Measurements from ENCODE around the gene GPC5.

GPC5 gene

DNA sequence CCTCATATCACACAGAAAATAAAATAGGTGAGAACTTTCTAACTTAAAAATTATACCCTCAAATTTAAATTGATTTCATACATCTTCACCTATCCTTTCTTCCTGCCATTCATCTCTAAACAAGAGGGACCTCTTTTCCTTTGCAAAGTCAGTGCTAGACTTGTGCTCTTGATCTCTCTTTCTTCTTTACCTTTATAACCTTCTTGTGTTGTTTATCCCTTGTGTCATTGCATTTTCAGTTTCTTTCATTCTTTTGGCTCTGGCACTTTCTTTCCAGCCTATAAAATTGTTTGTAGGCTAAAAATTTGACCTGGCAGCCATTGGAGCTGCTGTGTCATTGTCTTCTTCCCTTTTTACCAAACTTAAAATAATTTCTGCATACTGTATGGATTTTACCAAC is 190.1 kb downstream of the GPC5 start:
- no peak for DNase-seq

GRCh38 chr13:91592056-91593014 is 193.9 kb downstream of the GPC5 start:
- no peak for DNase-seq

DNA sequence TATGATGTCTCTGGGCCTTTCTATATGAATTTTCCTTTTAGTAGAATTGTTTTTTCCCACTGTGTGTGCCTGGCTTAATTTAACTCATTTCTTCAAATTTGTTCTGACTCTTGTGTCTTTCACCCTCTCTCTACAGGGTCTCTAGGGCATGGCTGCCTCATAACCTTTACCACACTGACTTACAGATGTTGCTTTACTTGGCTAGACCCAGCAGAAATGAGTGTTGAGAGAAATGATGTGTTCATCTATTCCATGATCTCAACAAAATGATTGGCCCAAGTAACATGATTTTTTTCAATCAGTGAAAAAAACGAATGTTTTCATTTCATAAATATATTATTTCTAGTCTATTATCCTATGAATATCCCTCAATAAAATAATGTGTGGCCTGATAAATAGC is 195.0 kb downstream of the GPC5 start:
- no peak for DNase-seq

- DNase-seq, result no peak
Measured at GRCh38 chr13:91594061-91594460, 195.6 kb downstream of the GPC5 start.

GRCh38 chr13:91595677-91596076 is 197.3 kb downstream of the GPC5 start:
- DNase-seq, result no peak

DNA sequence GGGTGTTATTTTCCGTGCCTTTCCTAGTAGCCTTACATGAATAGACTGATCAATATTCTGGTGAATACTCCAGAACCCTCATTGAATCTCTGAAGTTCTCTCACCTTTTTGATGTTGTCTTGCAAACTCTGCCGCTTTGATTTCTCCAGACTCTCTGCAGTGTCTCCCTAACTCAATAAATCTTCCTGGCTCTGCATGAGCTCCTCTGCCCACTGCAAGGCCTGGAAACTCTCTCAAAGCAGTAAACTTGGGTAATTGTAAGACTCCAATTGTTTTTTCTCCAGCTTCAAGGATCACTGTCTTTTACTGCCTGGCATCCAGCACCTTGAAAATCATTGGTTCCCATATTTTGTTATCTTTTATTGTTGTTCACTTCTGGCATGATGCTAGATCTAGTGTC is 198.4 kb downstream of the GPC5 start:
- DNase-seq, result no peak

DNA sequence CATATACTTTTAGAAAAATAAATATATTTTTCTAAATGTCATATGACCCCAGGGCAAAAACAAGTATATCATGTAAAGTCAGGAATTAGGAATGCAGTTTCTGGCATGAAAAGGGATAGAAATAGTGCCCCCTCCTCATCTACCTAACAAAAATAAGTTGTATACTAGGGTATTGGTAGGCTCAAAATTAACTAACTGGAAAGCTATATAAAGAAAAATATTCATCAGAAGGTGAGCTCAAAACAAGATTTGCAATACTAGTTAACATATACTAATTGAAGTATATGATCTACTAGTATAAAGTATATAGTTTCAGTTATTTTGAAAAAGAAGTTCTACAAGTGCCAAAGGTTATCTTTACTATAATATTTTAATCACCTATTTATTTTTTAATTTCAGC is 200.2 kb downstream of the GPC5 start:
- no peak for DNase-seq

GRCh38 chr13:91601273-91601672 is 202.9 kb downstream of the GPC5 start:
- DNase-seq, result no peak

DNA sequence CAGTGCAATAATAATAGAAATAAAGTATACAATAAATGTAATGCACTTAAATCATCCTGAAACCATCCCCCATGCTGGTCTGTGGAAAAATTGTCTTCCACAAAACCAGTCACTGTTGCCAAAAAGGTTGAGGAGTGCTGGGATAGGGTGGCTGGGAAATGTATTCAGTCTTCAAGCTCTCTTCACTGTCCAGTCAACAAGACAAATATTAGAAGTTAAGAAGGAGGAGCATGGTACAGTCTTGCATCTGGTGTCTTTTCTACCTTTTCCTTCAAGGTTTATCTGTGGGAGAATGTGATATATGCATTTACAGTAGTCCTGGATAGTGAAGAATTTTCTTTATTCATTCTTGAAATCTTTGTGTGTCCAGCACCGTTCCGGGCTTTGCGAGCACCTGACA is 203.4 kb downstream of the GPC5 start:
- DNase-seq, result no peak

DNA sequence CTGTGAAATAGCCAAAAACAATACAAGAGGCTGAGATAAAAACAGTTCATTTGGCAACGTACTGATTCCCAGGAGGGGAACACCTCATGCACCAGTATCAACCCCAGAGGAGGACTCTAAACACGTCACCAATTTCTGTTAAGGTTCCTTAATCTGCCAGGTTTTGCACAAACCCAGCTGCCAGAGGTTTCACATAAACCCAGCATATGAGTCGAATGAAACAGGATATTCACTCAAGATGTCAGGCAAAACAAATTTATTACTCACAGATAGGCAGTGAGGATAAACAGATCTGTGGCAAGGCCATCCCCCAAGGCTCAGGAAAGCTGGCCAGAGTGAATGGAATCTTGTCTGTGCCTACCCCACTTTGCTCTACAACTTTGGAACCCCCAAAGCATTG is 210.9 kb downstream of the GPC5 start:
- no peak for DNase-seq

- no peak for DNase-seq
Measured at GRCh38 chr13:91618315-91618714, 219.9 kb downstream of the GPC5 start.

DNA sequence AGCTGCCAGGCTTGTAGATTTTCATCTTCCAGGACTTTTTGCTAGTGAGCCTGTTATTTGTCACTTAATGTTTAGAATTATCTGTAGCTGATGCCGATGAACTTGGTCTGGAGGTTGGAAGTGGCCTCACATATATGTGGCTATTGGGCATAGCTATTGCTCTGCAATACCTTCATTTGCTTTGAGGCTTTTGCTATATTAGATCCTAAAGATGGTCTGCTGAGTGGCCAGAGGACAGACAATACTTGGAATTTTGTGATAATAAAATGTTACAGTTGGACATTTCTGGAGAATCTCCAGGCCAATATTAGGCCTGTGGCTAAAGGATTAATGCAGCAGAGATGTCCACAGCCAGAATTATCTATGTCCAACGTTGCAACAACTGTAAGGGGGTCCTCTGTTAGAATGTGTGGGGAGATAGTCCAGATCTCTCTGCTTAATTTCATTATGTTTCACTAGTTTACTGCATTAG is 222.3 kb downstream of the GPC5 start:
- DNase-seq, result no peak

GRCh38 chr13:91621161-91621560 is 222.7 kb downstream of the GPC5 start:
- no peak for DNase-seq

GRCh38 chr13:91621963-91622362 is 223.5 kb downstream of the GPC5 start:
- DNase-seq, result no peak

DNA sequence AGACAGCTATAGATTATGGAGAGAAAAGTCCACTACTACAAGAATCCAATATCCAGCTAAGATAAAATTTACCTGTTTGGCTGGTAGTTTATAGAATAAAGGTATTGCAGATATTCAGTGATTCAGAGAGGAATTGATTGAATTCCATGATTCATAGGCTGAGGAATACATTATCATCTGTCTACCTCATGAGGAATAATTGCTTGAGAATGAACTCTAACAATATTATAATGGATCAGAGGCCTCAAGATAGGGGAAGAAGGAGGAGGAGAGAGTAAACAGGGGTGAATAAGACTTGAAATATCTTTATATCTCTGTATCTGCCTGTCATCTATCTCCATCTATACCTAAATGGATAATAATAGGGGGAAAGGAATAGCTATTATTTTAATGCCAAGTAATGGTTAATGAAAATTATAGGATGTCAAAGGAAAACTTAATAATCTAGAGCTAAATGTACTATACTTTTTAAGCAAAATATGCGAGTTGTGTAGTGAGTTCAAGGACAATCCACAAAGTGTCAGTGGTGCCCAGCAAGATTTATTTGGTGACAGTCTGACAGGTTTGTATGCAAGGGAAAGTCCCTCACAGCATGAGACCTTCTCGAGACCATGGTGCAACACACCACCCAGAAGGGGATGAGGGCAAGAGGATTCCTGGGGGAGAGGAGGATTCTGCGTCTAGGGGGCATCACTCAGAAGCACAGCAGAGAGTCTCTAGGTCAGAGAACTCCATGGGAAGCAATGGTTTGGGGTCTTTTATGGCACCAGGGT is 224.5 kb downstream of the GPC5 start:
- no peak for DNase-seq

GRCh38 chr13:91627952-91628739 is 229.7 kb downstream of the GPC5 start:
- DNase-seq, result no peak

DNA sequence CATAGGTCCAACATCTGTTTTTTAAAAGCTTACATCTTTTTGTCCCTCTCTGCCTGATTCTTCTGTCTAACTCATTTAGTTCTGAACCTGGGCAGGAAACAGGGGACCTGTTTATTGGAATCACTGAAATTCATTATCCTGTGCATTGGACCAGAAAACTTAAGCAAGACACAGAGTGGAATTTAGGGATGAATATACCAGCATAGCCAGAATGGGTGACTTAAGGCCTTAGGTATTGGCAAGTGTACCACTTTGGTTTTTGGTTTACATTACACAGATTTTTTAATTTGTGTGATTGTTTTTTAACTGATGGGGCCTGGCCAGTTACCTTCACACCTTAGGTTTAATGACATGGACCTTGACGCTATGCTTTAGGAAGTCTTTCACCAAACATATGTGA is 232.5 kb downstream of the GPC5 start:
- DNase-seq, result no peak

GRCh38 chr13:91632086-91632485 is 233.7 kb downstream of the GPC5 start:
- DNase-seq, result no peak

GRCh38 chr13:91639330-91639729 is 240.9 kb downstream of the GPC5 start:
- no peak for DNase-seq

GRCh38 chr13:91643394-91643793 is 245.0 kb downstream of the GPC5 start:
- no peak for DNase-seq

GRCh38 chr13:91644806-91645205 is 246.4 kb downstream of the GPC5 start:
- DNase-seq, result no peak

Data from anterior cingulate cortex (tissue), 58 donors.